ENCODE results near the gene CALML3. TPM values are rescaled to one million over a fixed set of nuclear protein-coding genes. Genes with fewer than 3 reads are reported as not detected.

CALML3 gene
- total and polyA plus RNA-seq, 2 of the 8 experiments (the other 6 are each of a cell fraction or from before 2014, with no cell fraction given): not detected

DNA sequence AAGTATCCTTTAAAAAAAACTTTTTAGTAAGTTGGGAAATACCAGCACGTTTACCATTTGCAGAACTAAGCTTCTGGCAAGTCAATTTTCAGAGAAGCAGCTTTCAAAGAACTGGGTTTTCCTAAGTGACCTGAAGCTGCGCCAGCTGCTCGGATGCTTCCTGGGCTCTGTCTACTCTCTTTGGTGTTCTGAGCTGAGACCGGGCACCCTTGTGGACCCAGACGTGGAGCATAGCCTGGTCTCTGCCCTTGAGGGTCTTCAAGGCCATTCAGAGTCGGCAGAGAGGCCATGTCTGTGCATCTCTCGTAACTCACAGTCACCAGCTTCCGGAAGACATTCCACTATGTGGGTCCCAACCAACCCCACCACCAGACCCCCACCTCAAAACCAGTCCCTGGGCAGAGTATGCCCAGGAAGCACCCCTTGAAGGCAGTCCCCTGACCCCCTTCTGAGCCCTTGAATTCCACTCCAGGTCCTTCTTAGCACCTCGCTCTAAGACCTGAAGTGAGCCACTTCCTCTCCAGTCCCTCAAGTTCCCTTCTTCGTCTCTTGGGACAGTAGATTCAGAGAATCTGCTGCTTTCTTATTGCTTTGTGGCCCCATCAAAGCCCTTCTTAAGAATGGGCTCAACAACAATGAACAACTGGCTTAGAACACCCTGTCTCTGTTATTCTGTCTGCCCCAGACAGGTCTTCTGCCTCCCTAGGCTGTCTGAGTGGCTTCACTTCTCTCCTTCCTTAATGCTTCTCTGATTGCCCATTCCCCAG, 33.9 kb upstream of the CALML3 start:
- Histone ChIP-seq H2BK12ac (ENCODE audit: low read depth, low read length) (no peak overlapping the region), H2BK5ac (ENCODE audit: low read depth, low read length) (no peak overlapping the region), H3K36me3 (ENCODE audit: control insufficient read depth in 2 of 4, insufficient read depth in 4 of 4, low read length in 3 of 4) (no peaks in the 10 kb centered on the region), H3K18ac (ENCODE audit: extremely low read depth, low read length) (no peak overlapping the region), H3K56ac (replicated peaks; ENCODE audit: insufficient read length, low read depth, low read length) (no peak overlapping the region), H2BK15ac (ENCODE audit: low read length) (no peak overlapping the region), H2BK120ac (replicated peaks; ENCODE audit: low read depth, low read length) (no peak overlapping the region), H4K91ac (replicated peaks; ENCODE audit: insufficient read length, low read length) (no peak overlapping the region), H3K4me2 (ENCODE audit: insufficient read depth in 1 of 2, low read depth in 2 of 2, low read length in 2 of 2) (no peak overlapping the region), H4K8ac (ENCODE audit: extremely low read depth, insufficient read depth, low read length) (no peak overlapping the region), H2AFZ (ENCODE audit: low read length) (no peak overlapping the region), H4K20me1 (replicated peaks in 1 of 2; ENCODE audit: control insufficient read depth in 1 of 2, insufficient read depth in 2 of 2, low read length in 2 of 2) (no peaks in the 10 kb centered on the region), H3K27me3 (replicated peaks in 1 of 4; ENCODE audit: control insufficient read depth in 3 of 4, extremely low read depth in 1 of 4, insufficient read depth in 3 of 4, low read length in 3 of 4) (no peaks in the 10 kb centered on the region), H2AK5ac (ENCODE audit: low read depth, low read length) (no peak overlapping the region), H3K4me3 (ENCODE audit: extremely low read depth in 1 of 4, insufficient read depth in 2 of 4, low read depth in 3 of 4, low read length in 4 of 4) (no peak overlapping the region), H3K79me1 (ENCODE audit: low read depth, low read length) (no peaks in the 10 kb centered on the region), H3K27ac (ENCODE audit: low read depth, low read length) (no peak overlapping the region), H2BK20ac (ENCODE audit: low read length) (no peak overlapping the region), H3K79me2 (ENCODE audit: control insufficient read depth in 1 of 2, insufficient read depth in 2 of 2, low read length in 2 of 2) (no peaks in the 10 kb centered on the region), H3K23me2 (ENCODE audit: low read depth, low read length) (no peaks in the 10 kb centered on the region), H3K14ac (ENCODE audit: insufficient read length) (no peak overlapping the region), H3K9ac (replicated peaks in 1 of 4; ENCODE audit: extremely low read depth in 1 of 4, low read depth in 3 of 4, low read length in 3 of 4) (no peak overlapping the region), H3K9me3 (ENCODE audit: insufficient read depth in 2 of 2, low read depth in 1 of 2, low read length in 1 of 2) (peaks cover 6 to 7% of the 10 kb centered on the region in 2 experiments; a peak in 2 of 4 replicates), H3K4me1 (replicated peaks in 1 of 4; ENCODE audit: control insufficient read depth in 3 of 4, insufficient read depth in 4 of 4, low read length in 3 of 4) (peaks cover 0 to 14% (median 4%) of the 10 kb centered on the region in 4 experiments; a peak in 5 of 7 replicates), H3K4ac (replicated peaks; ENCODE audit: insufficient read length, low read depth, low read length) (no peak overlapping the region), H4K5ac (ENCODE audit: insufficient read length, low read depth, low read length) (no peak overlapping the region), H3K23ac (ENCODE audit: insufficient read length) (no peak overlapping the region)
- ChIA-PET POLR2A (ENCODE audit: partially characterized antibody) (interaction anchor here (1.1 to 1.9 kb wide), 3 partner anchors 11 to 44 kb away, joined by 3 to 7 read pairs (median 5); no protein-coding TSS in a partner anchor), CTCF (ENCODE audit: partially characterized antibody) (interaction anchor here (0.6 to 1.2 kb wide), 6 partner anchors 29 to 345 kb away, joined by 3 to 5 read pairs (median 3); no protein-coding TSS in a partner anchor)
- 94% methylated on average over 10 of the region's 10 CpGs; no CpG with 5 or more reads in 1 of the 2 experiments for WGBS, 2 experiments (ENCODE audit: extremely low coverage in 1 of 2, insufficient coverage in 1 of 2, insufficient read length in 1 of 2, insufficient replicate concordance in 2 of 2, low coverage in 1 of 2, low lambda C conversion rate in 2 of 2, missing lambda C conversion rate in 1 of 2)
- TF ChIP-seq CEBPB (IDR thresholded peaks at IDR 0.05; ENCODE audit: low read depth, low read length) (no peak), CHD2 (IDR thresholded peaks at IDR 0.05; ENCODE audit: low read length) (no peak), SIX5 (IDR thresholded peaks at IDR 0.05; ENCODE audit: low read depth, low read length) (no peak), PHF8 (conservative IDR thresholded peaks at IDR 0.05; ENCODE audit: low read depth, low read length) (no peak), BACH1 (IDR thresholded peaks at IDR 0.05; ENCODE audit: low read length) (no peak), NANOG (IDR thresholded peaks at IDR 0.05; ENCODE audit: insufficient read depth, low read depth, low read length, poor library complexity, severe bottlenecking) (no peak), KDM4A (IDR thresholded peaks at IDR 0.05; ENCODE audit: low read depth, low read length, severe bottlenecking) (no peak), ATF3 (IDR thresholded peaks at IDR 0.05; ENCODE audit: insufficient read depth, low read depth, low read length) (no peak), CTBP2 (IDR thresholded peaks at IDR 0.05; ENCODE audit: borderline replicate concordance, insufficient read depth, insufficient read length, low read length) (no peak)
- DNase-seq (ENCODE audit: low read depth in 1 of 2, low spot score in 2 of 2): no peak
- FAIRE-seq: no peak

Measured in H1 (cell line).